CD4-positive, alpha-beta T cell treated with Interleukin-1 beta for 1 hour (primary cell): ENCODE data around the gene RBCK1.

Source experiments
- DNase-seq, 2 donors: peaks; one replicate each; pipeline ENCODE4 v3.0.0-alpha.2; 2020 to 2022

The RBCK1 gene

GRCh38 chr20:400128-400453 lies 8.0 kb upstream of the RBCK1 start:
- no peak for DNase-seq

- no peak for DNase-seq
Observed at GRCh38 chr20:400454-401275, 7.4 kb upstream of the RBCK1 start.

- no peak for DNase-seq
Observed at GRCh38 chr20:401682-402495, 6.2 kb upstream of the RBCK1 start.

- no peak for DNase-seq
Observed at GRCh38 chr20:402496-402885, 5.6 kb upstream of the RBCK1 start.

GRCh38 chr20:402898-403581 lies 5.1 kb upstream of the RBCK1 start:
- DNase-seq: no peak

- no peak for DNase-seq
Observed at GRCh38 chr20:403582-403957, 4.5 kb upstream of the RBCK1 start.

- DNase-seq: no peak
Observed at GRCh38 chr20:404088-404487, 4.0 kb upstream of the RBCK1 start.

- DNase-seq: no peak
Observed at GRCh38 chr20:406200-407132, 1.6 kb upstream of the RBCK1 start.

- peak; percentile 66 to 70 for DNase-seq
Observed at GRCh38 chr20:407133-407952, 756 bp upstream of the RBCK1 start.

GRCh38 chr20:408843-409696 lies 971 bp downstream of the RBCK1 start:
- DNase-seq: no peak

GRCh38 chr20:409697-410559 lies 1.8 kb downstream of the RBCK1 start:
- no peak for DNase-seq

- no peak for DNase-seq
Observed at GRCh38 chr20:412081-412480, 4.0 kb downstream of the RBCK1 start.

- DNase-seq: no peak
Observed at GRCh38 chr20:414161-414560, 6.1 kb downstream of the RBCK1 start.

- DNase-seq: no peak
Observed at GRCh38 chr20:415820-416322, 7.8 kb downstream of the RBCK1 start.

- no peak for DNase-seq
Observed at GRCh38 chr20:416950-417800, 9.1 kb downstream of the RBCK1 start.

GRCh38 chr20:417801-418342 lies 9.8 kb downstream of the RBCK1 start:
- DNase-seq: no peak

- no peak for DNase-seq
Observed at GRCh38 chr20:418858-419365, 10.8 kb downstream of the RBCK1 start.
